Heart left ventricle (tissue), 16 donors: Measurements from ENCODE around the gene PICALM. TPM values are rescaled to one million over a fixed set of nuclear protein-coding genes. Genes with fewer than 3 reads are reported as not detected.

Experiments used
- ATAC-seq, 4 donors: fragments of 200-7000 bp; cut with Tn5 transposase; one replicate each; pipeline ENCODE4 v1.9.1; 2020 to 2022; ENCODE audit warnings: moderate library complexity in 4 of 4, mild to moderate bottlenecking in 3 of 4, moderate number of reproducible peaks in 1 of 4
- DNase-seq, 5 donors: peaks; one replicate each; pipeline ENCODE4 v3.0.0-alpha.2; 2020
- H3K27ac ChIP-seq, 12 donors: fragments of 200-600 bp; sonication (generic) in 4 of 12; one replicate each; pipeline versions ENCODE4 v1.5.0 to v1.8.0; 2016 to 2022; ENCODE audit warnings: mild to moderate bottlenecking in 2 of 12
- H3K27me3 ChIP-seq, 9 donors: fragments of 200-600 bp; sonication (generic) in 2 of 9; one replicate each; pipeline versions ENCODE4 v1.5.1 to v1.8.0; 2016 to 2022; ENCODE audit warnings: mild to moderate bottlenecking in 3 of 9
- H3K36me3 ChIP-seq, 9 donors: fragments of 200-600 bp; sonication (generic) in 2 of 9; one replicate each; pipeline versions ENCODE4 v1.5.0 to v1.8.0; 2018 to 2022; ENCODE audit warnings: mild to moderate bottlenecking in 2 of 9
- H3K4me1 ChIP-seq, 12 donors: fragments of 200-600 bp; sonication (generic) in 4 of 12; one replicate each; pipeline versions ENCODE4 v1.5.0 to v1.8.0; 2016 to 2022; ENCODE audit warnings: mild to moderate bottlenecking in 3 of 12
- H3K4me3 ChIP-seq, 12 donors: fragments of 200-600 bp; sonication (generic) in 4 of 12; one replicate each; pipeline versions ENCODE4 v1.5.0 to v1.8.0; 2017 to 2022; ENCODE audit warnings: mild to moderate bottlenecking in 9 of 12, moderate library complexity in 4 of 12
- H3K9me3 ChIP-seq, 12 donors: fragments of 200-600 bp; sonication (generic) in 4 of 12; one replicate each; pipeline versions ENCODE4 v1.5.0 to v1.8.0; 2016 to 2022; ENCODE audit warnings: mild to moderate bottlenecking in 1 of 12
- POLR2A ChIP-seq, 2 donors: fragments of 450-650 bp; IDR thresholded peaks; one replicate each; pipeline ENCODE4 v1.6.1; 2017; ENCODE audit warnings: antibody characterized with exemption in 2 of 2, mild to moderate bottlenecking in 2 of 2, moderate library complexity in 2 of 2
- WGBS, 4 donors: extraction: QIAGEN DNeasy Blood & Tissue Kit in 2 of 4; methylation state at CpG; one replicate each; pipeline versions ENCODE4 v1.1.5 to v1.1.7; 2013 to 2018; 5-methylcytosine and 5-hydroxymethylcytosine counted together
- intact Hi-C, 10 donors: fragments of 100-400 bp; cut with DNase I; formaldehyde crosslinking; loops; one replicate each; pipeline versions ENCODE4 v1.11.1 to v1.14.2; 2022
- polyA plus RNA-seq, 2 donors: library from polyadenylated mRNA; stranded (reverse); fragments of 200-250 nt; gene quantifications; one replicate each; pipeline ENCODE4 v1.2.3, GENCODE V29; 2013
- total RNA-seq, 9 donors: library from RNA; depleted of rRNA in 2 of 9; stranded (reverse); fragments of >200 nt in 2 of 9; fragmentation: NEBNext Ultra II Directional in 3 of 9; extraction: Animal tissue kit (Norgen Biotek cat#: 25700) in 3 of 9; gene quantifications; one replicate each; pipeline versions ENCODE4 v1.1.0 to v1.2.4, GENCODE V29; 2016 to 2023
- TF ChIP-seq, protein P1 (sequence below), 12 donors: fragments of 200-600 bp; sonication (generic) in 4 of 12; IDR thresholded peaks; one replicate each; pipeline versions ENCODE4 v1.5.0 to v1.8.0; 2018 to 2022; ENCODE audit warnings: antibody characterized with exemption in 12 of 12, mild to moderate bottlenecking in 5 of 12
- donor health status: ischemic (EF 13 %, LVEDD 7.1; RV severe dilation, severe dysfunction).
- donor health status: healthy with polysubstance abuse.
- donor health status: DM: no; HTN: yes; CAD: no.
- donor health status: DM: no; HTN: no; CAD: no.
- donor health status: ischemic (EF 25% LVEDD 6.9; RV normal size, moderate dysfunction).
- donor health status: ischemic (EF 25% LVEDD 5.7; RV mildly dilated, moderate dysfunction).
- donor health status: healthy.
- donor health status: DM: yes; HTN: yes; CAD: no.
- donor health status: ischemic (EF 35%, LVEDD 5.7; RV mildly dilated, moderate dysfunction).
- donor health status: nonischemic (EF 11% LVEDD 7.7; RV severe dilation, severe dysfunction).
- donor health status: DM: yes; HTN: yes; CAD: no.
- donor health status: PGD.
- donor health status: ischemic (EF 29% LVEDD 5.4; RV normal size, mild dysfunction).
- donor health status: nonischemic (EF 23%, LVEDD 6.1; RV moderate dilation, normal function).

Gene PICALM
- total and polyA plus RNA-seq, 11 donors = 36.1 to 207 (median 171) TPM

DNA sequence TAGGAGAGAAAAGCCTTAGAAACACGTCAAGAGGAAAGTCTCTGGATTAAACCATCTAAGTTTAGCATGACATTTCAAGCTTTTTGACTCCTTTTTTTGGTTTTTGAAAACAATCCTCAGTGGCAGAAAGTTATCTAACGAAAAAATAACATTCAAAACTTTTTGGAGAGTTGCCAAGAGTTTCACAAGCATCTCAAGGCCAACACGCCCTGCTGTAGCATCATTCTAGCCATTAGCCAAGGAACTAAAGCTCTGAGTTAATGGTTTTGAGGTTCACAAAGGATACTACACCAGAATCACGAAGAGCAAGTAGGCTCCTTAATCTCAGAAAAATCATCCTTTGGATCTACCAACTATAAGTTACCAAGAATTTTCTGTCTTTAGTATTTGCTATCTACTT is 94.8 kb downstream of the PICALM start:
- DNase-seq = no peak
- Histone ChIP-seq H3K27me3 (no peaks in the 10 kb centered on the region), H3K4me1 (peaks cover 0 to 38% (median 22%) of the 10 kb centered on the region in 12 donors), H3K9me3 (no peaks in the 10 kb centered on the region), H3K27ac (peak overlapping the region in 3 of 12 donors; percentile 29 to 33 (median 32)), H3K4me3 (no peak overlapping the region), H3K36me3 (peaks cover 0 to 99% (median 86%) of the 10 kb centered on the region in 9 donors)
- WGBS, 4 donors = 51 to 70% (median 60%) methylated on average over 4 of the region's 4 CpGs
- no peak for TF ChIP-seq POLR2A (IDR thresholded peaks at IDR 0.05)
- TF ChIP-seq, protein P1, sequence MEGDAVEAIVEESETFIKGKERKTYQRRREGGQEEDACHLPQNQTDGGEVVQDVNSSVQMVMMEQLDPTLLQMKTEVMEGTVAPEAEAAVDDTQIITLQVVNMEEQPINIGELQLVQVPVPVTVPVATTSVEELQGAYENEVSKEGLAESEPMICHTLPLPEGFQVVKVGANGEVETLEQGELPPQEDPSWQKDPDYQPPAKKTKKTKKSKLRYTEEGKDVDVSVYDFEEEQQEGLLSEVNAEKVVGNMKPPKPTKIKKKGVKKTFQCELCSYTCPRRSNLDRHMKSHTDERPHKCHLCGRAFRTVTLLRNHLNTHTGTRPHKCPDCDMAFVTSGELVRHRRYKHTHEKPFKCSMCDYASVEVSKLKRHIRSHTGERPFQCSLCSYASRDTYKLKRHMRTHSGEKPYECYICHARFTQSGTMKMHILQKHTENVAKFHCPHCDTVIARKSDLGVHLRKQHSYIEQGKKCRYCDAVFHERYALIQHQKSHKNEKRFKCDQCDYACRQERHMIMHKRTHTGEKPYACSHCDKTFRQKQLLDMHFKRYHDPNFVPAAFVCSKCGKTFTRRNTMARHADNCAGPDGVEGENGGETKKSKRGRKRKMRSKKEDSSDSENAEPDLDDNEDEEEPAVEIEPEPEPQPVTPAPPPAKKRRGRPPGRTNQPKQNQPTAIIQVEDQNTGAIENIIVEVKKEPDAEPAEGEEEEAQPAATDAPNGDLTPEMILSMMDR (IDR thresholded peaks at IDR 0.05) = no peak
- intact Hi-C loops = no loop called here
- ATAC-seq = peak in 1 of 4 donors; percentile 41

DNA sequence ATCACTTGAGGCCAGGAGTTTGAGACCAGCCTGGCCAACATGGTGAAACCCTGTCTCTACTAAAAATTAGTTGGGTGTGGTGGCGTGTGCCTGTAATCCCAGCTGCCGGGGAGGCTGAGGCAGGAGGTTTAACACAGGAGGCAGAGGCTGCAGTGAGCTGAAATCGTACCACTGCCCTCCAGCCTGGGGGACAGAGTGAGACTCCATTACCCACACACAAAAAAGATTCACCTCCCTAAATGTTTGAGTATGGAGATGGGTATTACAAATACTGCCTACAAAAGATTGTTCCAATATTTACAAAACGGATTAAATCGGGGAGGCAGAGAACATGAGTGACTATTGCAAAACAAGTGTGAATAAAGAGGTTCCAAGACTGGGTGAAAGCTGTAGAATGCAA is 98.3 kb downstream of the PICALM start:
- no peaks in the 10 kb centered on the region for H3K27me3 ChIP-seq
- WGBS, 4 donors = 87 to 98% (median 96%) methylated on average over 5 of the region's 5 CpGs
- DNase-seq (no peak), ATAC-seq (no peak)
- intact Hi-C loops = no loop called here
- H3K9me3 ChIP-seq = no peaks in the 10 kb centered on the region
- no peak for TF ChIP-seq POLR2A (IDR thresholded peaks at IDR 0.05)
- TF ChIP-seq, protein P1 (IDR thresholded peaks at IDR 0.05) = no peak
- H3K4me1 ChIP-seq = peaks cover 0 to 43% (median 27%) of the 10 kb centered on the region in 12 donors
- no peak overlapping the region for H3K4me3 ChIP-seq
- H3K27ac ChIP-seq = no peak overlapping the region
- peaks cover 0 to 93% (median 81%) of the 10 kb centered on the region in 9 donors for H3K36me3 ChIP-seq

DNA sequence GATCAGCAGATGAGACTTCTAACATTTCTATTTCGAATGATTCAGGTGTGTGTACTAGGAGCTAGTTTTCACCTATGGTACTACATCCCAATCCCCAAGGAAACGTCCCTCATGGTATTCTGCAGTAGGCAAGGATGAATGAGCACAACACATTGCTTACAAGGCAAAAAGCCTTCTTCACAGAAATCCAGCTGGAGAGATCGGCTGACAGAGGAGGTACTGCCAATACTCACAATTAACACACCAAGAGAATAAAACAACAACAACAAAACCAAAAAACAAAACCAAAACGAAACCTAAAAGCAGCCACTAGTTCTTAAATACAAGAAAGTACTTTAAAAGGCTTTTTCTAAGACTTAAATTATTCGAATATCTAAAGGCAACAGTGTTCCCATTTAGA is 101.4 kb downstream of the PICALM start:
- Histone ChIP-seq H3K4me3 (no peak overlapping the region), H3K27ac (no peak overlapping the region), H3K9me3 (no peaks in the 10 kb centered on the region), H3K4me1 (peaks cover 0 to 35% (median 19%) of the 10 kb centered on the region in 12 donors), H3K27me3 (no peaks in the 10 kb centered on the region), H3K36me3 (peaks cover 0 to 90% (median 77%) of the 10 kb centered on the region in 9 donors)
- ATAC-seq (no peak), DNase-seq (no peak)
- TF ChIP-seq POLR2A (IDR thresholded peaks at IDR 0.05) = no peak
- TF ChIP-seq, protein P1 (IDR thresholded peaks at IDR 0.05) = no peak
- intact Hi-C loops = no loop called here
- WGBS, 4 donors = 60 to 83% (median 81%) methylated on average over 5 of the region's 5 CpGs

DNA sequence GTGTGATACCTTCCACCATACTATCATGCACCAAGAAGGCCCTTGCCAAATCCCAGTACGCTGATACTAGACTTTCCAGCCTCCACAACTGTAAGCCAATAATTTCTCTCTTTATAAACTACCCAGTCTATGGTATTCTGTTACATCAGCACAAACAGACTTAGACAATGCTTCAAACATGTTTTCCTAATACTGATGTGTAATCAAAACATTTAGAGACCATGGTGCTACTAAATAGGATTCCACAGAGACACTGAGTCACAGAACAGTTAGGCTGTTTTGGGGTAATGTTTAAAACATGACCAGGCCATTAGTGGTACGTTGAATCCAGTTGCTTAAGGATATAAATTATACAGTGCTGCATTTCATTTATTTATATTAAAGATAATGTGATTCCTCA is 103.7 kb downstream of the PICALM start:
- H3K27ac ChIP-seq = no peak overlapping the region
- peaks cover 0 to 90% (median 69%) of the 10 kb centered on the region in 9 donors for H3K36me3 ChIP-seq
- TF ChIP-seq, protein P1 (IDR thresholded peaks at IDR 0.05) = no peak
- no peak for TF ChIP-seq POLR2A (IDR thresholded peaks at IDR 0.05)
- intact Hi-C loops = no loop called here
- no peaks in the 10 kb centered on the region for H3K9me3 ChIP-seq
- no peaks in the 10 kb centered on the region for H3K27me3 ChIP-seq
- ATAC-seq (no peak), DNase-seq (no peak)
- peaks cover 0 to 52% (median 30%) of the 10 kb centered on the region in 12 donors for H3K4me1 ChIP-seq
- WGBS, 4 donors = 90 to 96% (median 95%) methylated on average over 2 of the region's 2 CpGs
- H3K4me3 ChIP-seq = no peak overlapping the region
